ENCODE results near the gene MRPL2.
"Not testable (repeated sequence)": the region's sequence is repeated elsewhere in the genome, so short reads cannot be mapped to it uniquely, and the experiment has no call there.

The MRPL2 gene

GRCh38 chr6:43043310-43043709, 15.9 kb downstream of the MRPL2 start:
- no peak overlapping the region for H4K8ac ChIP-seq (ENCODE audit: low read length)
- H3K14ac ChIP-seq (ENCODE audit: low read length in 2 of 2) = no peak overlapping the region
- no peak overlapping the region for H3K4me2 ChIP-seq (ENCODE audit: low read length, poor library complexity, severe bottlenecking)
- no peak overlapping the region for H2BK120ac ChIP-seq (ENCODE audit: low read depth, low read length)
- no peak overlapping the region for H2BK12ac ChIP-seq (ENCODE audit: low read length in 2 of 2)
- H3K4ac ChIP-seq (ENCODE audit: low read depth in 1 of 2, low read length in 2 of 2) = no peak overlapping the region
- H3K9me3 ChIP-seq (ENCODE audit: control insufficient read depth, low read length) = no peaks in the 10 kb centered on the region
- H2BK15ac ChIP-seq (ENCODE audit: low read depth, poor library complexity, severe bottlenecking) = no peak overlapping the region
- no peak overlapping the region for H2AK5ac ChIP-seq (ENCODE audit: low read length, severe bottlenecking)
- peaks cover 79 to 89% of the 10 kb centered on the region in 2 experiments for H3K36me3 ChIP-seq (ENCODE audit: control insufficient read depth in 1 of 2, insufficient read depth in 2 of 2, low read depth in 1 of 2, low read length in 2 of 2)
- H3K79me1 ChIP-seq (replicated peaks; ENCODE audit: low read length, poor library complexity, severe bottlenecking) = peaks cover 19% of the 10 kb centered on the region
- no peak overlapping the region for H3K23ac ChIP-seq (ENCODE audit: low read length in 2 of 2)
- no peak overlapping the region for H2AFZ ChIP-seq (ENCODE audit: low read depth, low read length)
- peaks cover 5% of the 10 kb centered on the region for H3K4me1 ChIP-seq (ENCODE audit: control insufficient read depth, insufficient read depth, low read depth, low read length)
- H3K27me3 ChIP-seq (ENCODE audit: control insufficient read depth in 1 of 2, insufficient read depth in 1 of 2, low read length in 2 of 2) = no peaks in the 10 kb centered on the region
- no peak for DNase-seq
- WGBS = 96% methylated on average over 9 of the region's 9 CpGs
- no peak overlapping the region for H3K9ac ChIP-seq (ENCODE audit: low read length)
- H3K4me3 ChIP-seq (ENCODE audit: insufficient read depth in 1 of 2, low read depth in 1 of 2, low read length in 2 of 2) = no peak overlapping the region
- no peak overlapping the region for H2BK5ac ChIP-seq (ENCODE audit: low read depth, low read length, poor library complexity, severe bottlenecking)
- no peak overlapping the region for H3K27ac ChIP-seq (ENCODE audit: low read length, poor library complexity, severe bottlenecking)
- H3K18ac ChIP-seq (ENCODE audit: low read depth in 1 of 2, low read length in 2 of 2) = no peak overlapping the region
- H4K91ac ChIP-seq (ENCODE audit: low read length) = no peak overlapping the region

- H3K4ac ChIP-seq (ENCODE audit: low read depth in 1 of 2, low read length in 2 of 2); H2AK5ac ChIP-seq (ENCODE audit: low read length, severe bottlenecking); H3K4me1 ChIP-seq (ENCODE audit: control insufficient read depth, insufficient read depth, low read depth, low read length); H3K14ac ChIP-seq (ENCODE audit: low read length in 2 of 2); H3K23ac ChIP-seq (ENCODE audit: low read length in 2 of 2); H4K91ac ChIP-seq (ENCODE audit: low read length); H3K18ac ChIP-seq (ENCODE audit: low read depth in 1 of 2, low read length in 2 of 2); H3K4me2 ChIP-seq (ENCODE audit: low read length, poor library complexity, severe bottlenecking); H2AFZ ChIP-seq (ENCODE audit: low read depth, low read length); H3K9ac ChIP-seq (ENCODE audit: low read length); H3K27me3 ChIP-seq (ENCODE audit: control insufficient read depth in 1 of 2, insufficient read depth in 1 of 2, low read length in 2 of 2); DNase-seq; H2BK5ac ChIP-seq (ENCODE audit: low read depth, low read length, poor library complexity, severe bottlenecking); H2BK12ac ChIP-seq (ENCODE audit: low read length in 2 of 2); H3K4me3 ChIP-seq (ENCODE audit: insufficient read depth in 1 of 2, low read depth in 1 of 2, low read length in 2 of 2); H2BK15ac ChIP-seq (ENCODE audit: low read depth, poor library complexity, severe bottlenecking); H3K9me3 ChIP-seq (ENCODE audit: control insufficient read depth, low read length); H2BK120ac ChIP-seq (ENCODE audit: low read depth, low read length); H3K27ac ChIP-seq (ENCODE audit: low read length, poor library complexity, severe bottlenecking); H4K8ac ChIP-seq (ENCODE audit: low read length): not testable (repeated sequence)
- Histone ChIP-seq H3K36me3 (ENCODE audit: control insufficient read depth in 1 of 2, insufficient read depth in 2 of 2, low read depth in 1 of 2, low read length in 2 of 2) (peaks cover 82 to 89% of the 10 kb centered on the region in 2 experiments), H3K79me1 (replicated peaks; ENCODE audit: low read length, poor library complexity, severe bottlenecking) (peaks cover 15% of the 10 kb centered on the region)
- WGBS = 97% methylated on average over 8 of the region's 8 CpGs
Observed at GRCh38 chr6:43041475-43041874, 17.8 kb downstream of the MRPL2 start.

- Histone ChIP-seq H3K27ac (ENCODE audit: low read length, poor library complexity, severe bottlenecking) (no peak overlapping the region), H2BK5ac (ENCODE audit: low read depth, low read length, poor library complexity, severe bottlenecking) (no peak overlapping the region), H3K23ac (ENCODE audit: low read length in 2 of 2) (no peak overlapping the region), H3K9ac (ENCODE audit: low read length) (no peak overlapping the region), H3K4me2 (ENCODE audit: low read length, poor library complexity, severe bottlenecking) (no peak overlapping the region), H2BK15ac (ENCODE audit: low read depth, poor library complexity, severe bottlenecking) (no peak overlapping the region), H3K4ac (ENCODE audit: low read depth in 1 of 2, low read length in 2 of 2) (no peak overlapping the region), H2AK5ac (ENCODE audit: low read length, severe bottlenecking) (no peak overlapping the region), H3K4me1 (ENCODE audit: control insufficient read depth, insufficient read depth, low read depth, low read length) (peaks cover 2% of the 10 kb centered on the region), H4K8ac (ENCODE audit: low read length) (no peak overlapping the region), H3K79me1 (replicated peaks; ENCODE audit: low read length, poor library complexity, severe bottlenecking) (peaks cover 12% of the 10 kb centered on the region), H2BK120ac (ENCODE audit: low read depth, low read length) (no peak overlapping the region), H3K36me3 (ENCODE audit: control insufficient read depth in 1 of 2, insufficient read depth in 2 of 2, low read depth in 1 of 2, low read length in 2 of 2) (peaks cover 80 to 87% of the 10 kb centered on the region in 2 experiments), H3K14ac (ENCODE audit: low read length in 2 of 2) (no peak overlapping the region), H4K91ac (ENCODE audit: low read length) (no peak overlapping the region), H2BK12ac (ENCODE audit: low read length in 2 of 2) (no peak overlapping the region), H3K18ac (ENCODE audit: low read depth in 1 of 2, low read length in 2 of 2) (no peak overlapping the region), H3K4me3 (ENCODE audit: insufficient read depth in 1 of 2, low read depth in 1 of 2, low read length in 2 of 2) (no peak overlapping the region), H3K27me3 (ENCODE audit: control insufficient read depth in 1 of 2, insufficient read depth in 1 of 2, low read length in 2 of 2) (no peaks in the 10 kb centered on the region), H3K9me3 (ENCODE audit: control insufficient read depth, low read length) (no peaks in the 10 kb centered on the region), H2AFZ (ENCODE audit: low read depth, low read length) (no peak overlapping the region)
- WGBS = 99% methylated on average over 17 of the region's 18 CpGs
- DNase-seq = no peak
Observed at GRCh38 chr6:43040542-43041257, 18.5 kb downstream of the MRPL2 start.

- Histone ChIP-seq H3K4ac (ENCODE audit: low read depth in 1 of 2, low read length in 2 of 2) (no peak overlapping the region), H4K91ac (ENCODE audit: low read length) (no peak overlapping the region), H3K18ac (ENCODE audit: low read depth in 1 of 2, low read length in 2 of 2) (no peak overlapping the region), H3K4me1 (ENCODE audit: control insufficient read depth, insufficient read depth, low read depth, low read length) (peaks cover 5% of the 10 kb centered on the region), H3K27ac (ENCODE audit: low read length, poor library complexity, severe bottlenecking) (no peak overlapping the region), H3K36me3 (ENCODE audit: control insufficient read depth in 1 of 2, insufficient read depth in 2 of 2, low read depth in 1 of 2, low read length in 2 of 2) (peaks cover 78 to 86% of the 10 kb centered on the region in 2 experiments), H3K27me3 (ENCODE audit: control insufficient read depth in 1 of 2, insufficient read depth in 1 of 2, low read length in 2 of 2) (no peaks in the 10 kb centered on the region), H2AK5ac (ENCODE audit: low read length, severe bottlenecking) (no peak overlapping the region), H3K4me3 (ENCODE audit: insufficient read depth in 1 of 2, low read depth in 1 of 2, low read length in 2 of 2) (no peak overlapping the region), H2BK5ac (ENCODE audit: low read depth, low read length, poor library complexity, severe bottlenecking) (no peak overlapping the region), H3K79me1 (replicated peaks; ENCODE audit: low read length, poor library complexity, severe bottlenecking) (peaks cover 13% of the 10 kb centered on the region), H2BK12ac (ENCODE audit: low read length in 2 of 2) (no peak overlapping the region), H3K14ac (ENCODE audit: low read length in 2 of 2) (no peak overlapping the region), H2AFZ (ENCODE audit: low read depth, low read length) (no peak overlapping the region), H3K9ac (ENCODE audit: low read length) (no peak overlapping the region), H4K8ac (ENCODE audit: low read length) (no peak overlapping the region), H2BK120ac (ENCODE audit: low read depth, low read length) (no peak overlapping the region), H3K9me3 (ENCODE audit: control insufficient read depth, low read length) (no peaks in the 10 kb centered on the region), H3K4me2 (ENCODE audit: low read length, poor library complexity, severe bottlenecking) (no peak overlapping the region), H2BK15ac (ENCODE audit: low read depth, poor library complexity, severe bottlenecking) (no peak overlapping the region), H3K23ac (ENCODE audit: low read length in 2 of 2) (no peak overlapping the region)
- no peak for DNase-seq
- 94% methylated on average over 9 of the region's 9 CpGs for WGBS
Observed at GRCh38 chr6:43038727-43039126, 20.5 kb downstream of the MRPL2 start.

All from mesenchymal stem cell (in vitro differentiated cells and primary cell).